Head of caudate nucleus (tissue), 42 donors: Measurements from ENCODE around the gene CCNB1IP1.
"Not testable (repeated sequence)": the region's sequence is repeated elsewhere in the genome, so short reads cannot be mapped to it uniquely, and the experiment has no call there.

Experiments used
- DNase-seq, 42 donors: peaks; one replicate each; pipeline versions ENCODE4 v3.0.0 to v3.0.0-alpha.2; 2020 to 2021; ENCODE audit warnings: mixed read lengths in 7 of 42
- intact Hi-C: fragments of 100-400 bp; cut with DNase I; formaldehyde crosslinking; loops from one replicate; pipeline ENCODE4 v1.15.0; 2022

Gene CCNB1IP1

GRCh38 chr14:20274062-20274461, 59.0 kb downstream of the CCNB1IP1 start:
- intact Hi-C loops: no loop called here
- DNase-seq: no peak

DNA sequence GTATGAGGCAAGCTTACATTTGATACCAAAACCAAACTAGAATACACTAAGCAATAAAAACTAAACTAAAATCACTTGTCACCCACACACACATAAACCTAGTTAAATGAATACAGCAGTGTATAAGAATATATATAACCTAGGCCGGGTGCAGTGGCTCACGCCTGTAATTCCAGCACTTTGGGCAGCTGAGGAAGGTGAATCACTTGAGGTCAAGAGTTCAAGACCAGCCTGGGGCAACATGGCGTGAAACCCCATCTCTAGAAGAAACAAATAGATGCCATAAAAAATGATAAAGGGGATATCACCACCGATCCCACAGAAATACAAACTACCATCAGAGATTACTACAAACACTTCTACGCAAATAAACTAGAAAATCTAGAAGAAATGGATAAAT, 68.7 kb downstream of the CCNB1IP1 start:
- intact Hi-C loops, DNase-seq: not testable (repeated sequence)

GRCh38 chr14:20262642-20263128, 70.4 kb downstream of the CCNB1IP1 start:
- intact Hi-C loops: no loop called here
- no peak for DNase-seq
